Lower leg skin (tissue), 3 donors: ENCODE measurements around the gene VSIG1.

Experiments used
- CTCF ChIP-seq, 3 donors: fragments of 450-650 bp; IDR thresholded peaks; one replicate each; pipeline ENCODE4 v1.5.1; 2016; ENCODE audit warnings: antibody characterized with exemption in 3 of 3, mild to moderate bottlenecking in 3 of 3, moderate library complexity in 2 of 3
- POLR2A ChIP-seq, 2 donors: fragments of 450-650 bp; IDR thresholded peaks; one replicate each; pipeline ENCODE4 v1.6.1; 2016 to 2017; ENCODE audit warnings: antibody characterized with exemption in 2 of 2, mild to moderate bottlenecking in 1 of 2, moderate library complexity in 1 of 2

- TF ChIP-seq CTCF (IDR thresholded peaks at IDR 0.05) (no peak), POLR2A (IDR thresholded peaks at IDR 0.05) (no peak)
Observed at GRCh38 chrX:108025376-108025775, 19.5 kb upstream of the VSIG1 start.
